A673 (cell line): ENCODE measurements around the gene JAGN1.

ENCODE experiments used
- CTCF ChIP-seq: fragments of 300-800, 200-600 bp; sonication (generic); conservative IDR thresholded peaks from 2 replicates; pipeline ENCODE4 v1.5.1; 2017; ENCODE audit warnings: low read depth, mild to moderate bottlenecking, antibody characterized with exemption, low read length, moderate library complexity, mixed read lengths
- EZH2 ChIP-seq: fragments of 200-600 bp; sonication (generic); IDR thresholded peaks from 2 replicates; pipeline ENCODE4 v1.6.1; 2017; ENCODE audit warnings: borderline replicate concordance, low read depth, mild to moderate bottlenecking, mixed read lengths, antibody characterized with exemption, low read length; ENCODE audit not compliant: poor library complexity, severe bottlenecking

GRCh38 chr3:9934993-9935392, 44.6 kb downstream of the JAGN1 start:
- TF ChIP-seq CTCF, result no peak
- no peak for TF ChIP-seq EZH2
